MM.1S (cell line): Measurements from ENCODE around the gene DEDD2.

Experiments
- EZH2 ChIP-seq: fragments of 300-600 bp; sonication (generic); optimal IDR thresholded peaks from 2 replicates; pipeline ENCODE3; 2017; ENCODE audit warnings: low read depth, mild to moderate bottlenecking, antibody characterized with exemption, low read length, mixed read lengths
- EZH2phosphoT487 ChIP-seq: fragments of 300-600 bp; sonication (generic); IDR thresholded peaks from 2 replicates; pipeline ENCODE4 v1.6.1; 2018; ENCODE audit warnings: antibody characterized with exemption, low read length
- TF ChIP-seq, protein P1 (sequence below): fragments of 300-600 bp; sonication (generic); IDR thresholded peaks from 2 replicates; pipeline ENCODE4 v1.5.1; 2016; ENCODE audit warnings: antibody characterized with exemption, low read length, mixed read lengths

DNA sequence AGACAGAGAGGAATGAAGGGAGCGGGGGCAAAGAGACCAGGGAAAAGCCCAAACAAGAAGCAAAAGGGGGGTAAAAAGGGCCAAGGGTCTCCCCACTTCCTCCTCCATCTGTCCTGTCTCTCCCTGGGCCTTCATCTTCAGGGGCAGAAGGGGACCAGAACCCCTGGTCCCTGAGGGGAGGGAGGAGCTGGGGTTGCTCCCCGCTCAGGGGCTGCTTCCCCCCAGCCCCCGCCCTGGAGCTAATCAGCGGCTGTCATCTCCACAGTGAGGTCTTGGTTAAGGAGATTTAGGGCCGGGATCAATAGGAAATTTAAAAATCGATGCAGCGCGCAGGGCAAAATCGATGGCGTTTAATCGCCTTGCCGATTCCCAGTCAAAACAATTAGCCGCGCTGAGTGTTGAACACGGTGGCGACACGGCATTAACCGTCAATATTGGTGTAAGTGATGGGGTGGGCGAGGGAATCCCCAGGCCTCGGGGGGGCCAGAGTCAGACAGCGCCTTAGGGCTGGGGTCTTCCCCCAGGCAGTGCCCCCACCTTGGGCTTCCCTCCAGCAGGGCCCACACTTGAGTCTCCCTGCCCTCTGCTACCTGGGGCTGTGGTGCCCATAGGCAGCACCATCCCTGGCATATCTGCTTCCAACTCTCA is 55.7 kb downstream of the DEDD2 start:
- TF ChIP-seq, protein P1, sequence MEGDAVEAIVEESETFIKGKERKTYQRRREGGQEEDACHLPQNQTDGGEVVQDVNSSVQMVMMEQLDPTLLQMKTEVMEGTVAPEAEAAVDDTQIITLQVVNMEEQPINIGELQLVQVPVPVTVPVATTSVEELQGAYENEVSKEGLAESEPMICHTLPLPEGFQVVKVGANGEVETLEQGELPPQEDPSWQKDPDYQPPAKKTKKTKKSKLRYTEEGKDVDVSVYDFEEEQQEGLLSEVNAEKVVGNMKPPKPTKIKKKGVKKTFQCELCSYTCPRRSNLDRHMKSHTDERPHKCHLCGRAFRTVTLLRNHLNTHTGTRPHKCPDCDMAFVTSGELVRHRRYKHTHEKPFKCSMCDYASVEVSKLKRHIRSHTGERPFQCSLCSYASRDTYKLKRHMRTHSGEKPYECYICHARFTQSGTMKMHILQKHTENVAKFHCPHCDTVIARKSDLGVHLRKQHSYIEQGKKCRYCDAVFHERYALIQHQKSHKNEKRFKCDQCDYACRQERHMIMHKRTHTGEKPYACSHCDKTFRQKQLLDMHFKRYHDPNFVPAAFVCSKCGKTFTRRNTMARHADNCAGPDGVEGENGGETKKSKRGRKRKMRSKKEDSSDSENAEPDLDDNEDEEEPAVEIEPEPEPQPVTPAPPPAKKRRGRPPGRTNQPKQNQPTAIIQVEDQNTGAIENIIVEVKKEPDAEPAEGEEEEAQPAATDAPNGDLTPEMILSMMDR, result no peak
- TF ChIP-seq EZH2phosphoT487 (no peak), EZH2 (no peak)
